Hematopoietic multipotent progenitor cell (in vitro differentiated cells): ENCODE results near the gene MPC1. TPM values are rescaled to one million over a fixed set of nuclear protein-coding genes. Genes with fewer than 3 reads are reported as not detected.
A peak's percentile ranks its signal among the peaks of the same experiment; 100 is the strongest.
"Not testable (repeated sequence)": the region's sequence is repeated elsewhere in the genome, so short reads cannot be mapped to it uniquely, and the experiment has no call there.

Source experiments
- DNase-seq, 3 donors: peaks; one replicate each; pipeline ENCODE4 v3.0.0-alpha.2; 2011 to 2015; ENCODE audit warnings: low read depth in 2 of 3, low spot score in 2 of 3
- total RNA-seq: library from RNA; depleted of rRNA; stranded (reverse); fragments of >200 nt; gene quantifications from one replicate; pipeline ENCODE4 v1.2.3, GENCODE V29; 2012

Gene MPC1
- total RNA-seq, 1 donor, result 14.3 TPM

DNA sequence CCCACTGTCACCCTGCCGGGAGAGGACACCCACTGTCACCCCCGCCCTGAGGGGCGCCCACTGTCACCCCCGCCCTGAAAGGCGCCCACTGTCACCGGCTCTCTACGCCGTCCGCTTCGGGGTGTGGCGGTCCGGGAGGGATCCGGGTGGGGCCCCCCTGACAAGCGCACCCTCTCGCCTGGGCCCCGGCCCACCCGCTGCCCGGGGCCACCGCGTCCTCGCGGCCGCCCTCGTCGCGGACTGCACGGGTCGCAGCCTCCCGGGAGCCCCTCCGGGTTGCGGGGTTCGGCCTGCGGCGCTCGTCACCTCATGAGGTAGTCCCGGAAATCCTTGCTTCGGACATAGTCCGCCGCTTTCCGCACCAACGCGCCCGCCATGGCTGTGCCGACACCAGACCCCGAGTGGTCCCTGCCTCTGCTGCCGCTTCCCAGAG, 224 bp downstream of the MPC1 start:
- no peak for DNase-seq

DNA sequence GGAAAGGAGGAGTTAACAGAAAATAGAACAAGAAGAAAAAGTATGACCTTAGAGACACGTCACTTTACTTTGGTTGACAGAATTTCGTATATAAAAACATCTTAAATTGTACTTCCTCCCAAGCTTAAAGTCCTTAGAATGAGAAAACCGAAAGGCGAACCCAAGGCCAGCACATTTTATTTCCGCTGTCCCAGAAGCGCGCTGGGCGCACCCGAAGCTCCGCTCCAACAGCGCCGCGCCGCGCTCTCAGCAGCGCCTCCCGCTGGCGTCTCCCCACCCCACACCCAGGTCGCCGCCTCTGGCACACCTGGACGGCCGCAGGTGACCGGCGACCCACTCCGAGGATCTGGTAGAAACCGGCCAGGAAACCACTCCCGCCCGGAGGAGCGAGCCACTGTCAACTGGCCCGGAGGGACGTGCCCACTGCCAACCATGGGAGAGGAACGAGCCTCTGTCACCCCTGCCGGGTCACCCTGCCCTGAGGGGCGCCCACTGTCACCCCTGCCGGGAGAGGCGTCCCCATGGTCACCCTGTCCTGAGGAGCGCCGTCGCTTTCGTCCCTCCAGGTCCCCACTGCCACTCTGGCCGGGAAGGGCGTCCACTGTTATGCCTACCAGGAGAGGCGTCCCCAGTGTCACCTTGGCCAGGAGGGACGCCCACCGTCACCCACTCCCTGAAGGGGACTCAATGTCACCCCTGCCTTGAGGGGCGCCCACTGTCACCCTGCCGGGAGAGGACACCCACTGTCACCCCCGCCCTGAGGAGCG, 824 bp downstream of the MPC1 start:
- peak; percentile 47 to 72 (median 63) for DNase-seq

DNA sequence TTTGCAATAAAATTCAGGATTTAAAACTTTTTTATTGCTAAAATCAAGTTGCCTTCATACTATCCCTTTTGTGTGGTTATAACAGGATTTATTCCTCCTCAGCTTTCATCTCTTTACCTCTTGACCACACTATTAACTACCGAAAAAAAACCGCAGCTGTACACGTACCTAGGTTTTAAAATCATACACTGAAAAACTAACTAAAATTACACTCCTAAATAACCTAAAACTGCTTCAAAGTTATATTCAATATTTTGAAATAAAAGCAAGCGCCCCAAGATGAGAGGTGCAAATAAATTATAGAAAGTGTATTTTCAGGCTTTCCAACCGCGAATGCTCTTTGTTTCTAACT, 1.4 kb downstream of the MPC1 start:
- no peak for DNase-seq

DNA sequence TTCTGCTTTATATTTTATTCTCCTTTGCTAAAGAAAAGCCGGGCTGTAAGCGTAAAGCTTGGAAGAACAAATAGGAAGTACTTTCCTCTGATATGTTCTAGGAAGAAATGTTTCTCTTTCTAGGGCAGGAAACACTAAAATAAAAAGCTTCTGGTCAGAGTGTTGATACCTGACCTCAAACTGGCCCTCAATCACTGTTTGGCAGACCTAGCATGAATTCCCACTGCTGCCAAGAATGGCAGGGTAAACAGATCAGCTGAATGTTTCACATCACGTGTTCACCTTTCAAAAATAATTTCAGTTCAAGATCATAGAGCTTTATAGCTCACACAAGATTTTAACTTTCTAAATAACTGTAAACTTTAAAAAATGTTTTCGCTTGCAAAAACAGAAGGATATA, 2.9 kb downstream of the MPC1 start:
- DNase-seq, result no peak

DNA sequence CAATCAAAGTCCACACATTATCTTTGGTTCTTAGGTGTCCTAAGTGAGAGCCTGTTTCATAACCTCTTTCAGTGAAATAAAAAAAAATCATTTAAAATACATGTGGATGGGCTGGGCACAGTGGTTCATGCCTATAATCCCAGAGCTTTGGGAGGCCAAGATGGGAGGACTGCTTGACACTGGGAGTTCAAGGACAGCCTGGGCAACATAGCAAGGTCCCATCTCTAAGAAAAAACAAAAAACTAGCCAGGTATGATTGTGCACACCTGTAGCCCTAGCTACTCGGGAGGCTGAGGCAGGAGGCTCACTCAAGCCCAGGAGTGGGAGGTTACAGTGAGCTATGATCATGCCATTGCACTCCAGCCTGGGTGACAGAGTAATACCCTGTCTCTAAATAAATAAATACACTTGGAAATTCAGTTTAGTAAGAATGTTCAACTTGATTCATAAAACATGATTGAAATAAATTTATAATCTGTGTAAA, 3.6 kb downstream of the MPC1 start:
- DNase-seq, result no peak

DNA sequence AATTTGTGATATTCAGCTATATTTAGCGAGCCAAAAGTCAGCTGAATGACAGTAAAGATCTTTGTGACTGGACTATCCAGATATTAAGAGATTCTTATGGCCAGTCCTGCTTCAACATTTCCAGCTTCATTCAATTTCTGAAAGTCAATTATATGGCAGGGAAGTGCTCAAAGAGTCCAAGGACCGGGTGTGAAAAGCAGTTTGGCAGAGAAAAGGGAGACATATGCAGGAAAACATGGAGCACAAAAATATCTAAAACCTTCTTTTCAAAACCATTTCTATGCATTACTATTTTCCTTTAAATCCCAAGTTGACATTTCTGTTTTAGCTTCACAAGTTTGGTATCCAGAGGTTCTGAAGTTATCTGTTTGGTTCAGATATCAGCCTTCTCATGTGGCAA, 5.0 kb downstream of the MPC1 start:
- DNase-seq, result no peak

DNA sequence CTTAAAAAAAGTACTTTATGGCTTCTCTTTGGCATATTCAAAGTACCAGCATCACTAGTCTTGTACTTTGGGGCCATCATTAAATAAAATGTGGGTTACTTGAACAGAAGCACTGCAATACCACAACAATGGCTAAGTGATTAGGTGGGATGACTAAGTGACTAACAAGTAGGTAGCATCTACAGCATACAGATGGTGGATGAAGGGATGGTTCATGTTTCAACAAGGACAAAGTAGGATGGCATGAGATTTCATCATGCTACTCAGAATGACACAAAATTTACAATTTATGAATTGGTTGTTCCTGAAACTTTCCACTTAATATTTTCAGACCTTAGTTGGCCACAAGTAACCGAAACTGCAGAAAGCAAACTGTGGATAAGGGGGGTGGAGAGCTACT, 7.7 kb downstream of the MPC1 start:
- no peak for DNase-seq

DNA sequence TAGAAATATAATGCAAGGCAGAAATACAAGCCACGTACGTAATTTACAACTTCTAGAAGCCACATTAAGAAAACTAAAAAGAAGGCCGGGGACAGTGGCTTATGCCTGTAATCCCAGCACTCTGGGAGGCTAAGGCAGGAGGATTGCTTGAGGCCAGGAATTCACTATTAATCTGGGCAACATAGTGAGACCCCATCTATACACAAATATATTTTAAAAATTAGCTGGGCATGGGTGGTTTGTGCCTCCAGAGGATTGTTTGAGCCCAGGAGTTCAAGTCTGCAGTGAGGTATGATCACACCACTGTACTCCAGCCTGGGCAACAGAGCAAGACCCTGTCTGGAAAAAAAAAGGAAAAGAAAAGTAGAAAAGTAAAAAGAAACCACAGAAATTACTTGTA, 12.3 kb downstream of the MPC1 start:
- no peak for DNase-seq

DNA sequence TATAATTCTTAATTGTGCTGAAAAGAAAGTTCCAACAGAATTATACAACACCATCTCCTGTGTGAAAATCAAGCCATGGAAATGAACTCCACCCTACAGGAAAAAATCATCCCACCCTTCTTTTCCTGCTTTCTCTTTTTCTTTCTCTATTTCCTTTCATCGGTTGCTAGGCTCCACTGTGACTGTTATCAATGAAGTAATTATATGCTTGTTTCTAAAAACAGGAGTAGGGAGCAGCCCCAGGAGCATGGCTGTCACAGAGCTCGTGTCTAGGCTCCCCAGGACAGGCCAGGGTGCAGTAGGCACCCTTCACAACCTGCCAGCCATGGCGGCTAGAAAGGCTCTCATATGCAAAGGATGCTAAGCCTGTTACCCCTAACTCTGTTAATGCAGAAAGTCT, 13.0 kb downstream of the MPC1 start:
- no peak for DNase-seq

DNA sequence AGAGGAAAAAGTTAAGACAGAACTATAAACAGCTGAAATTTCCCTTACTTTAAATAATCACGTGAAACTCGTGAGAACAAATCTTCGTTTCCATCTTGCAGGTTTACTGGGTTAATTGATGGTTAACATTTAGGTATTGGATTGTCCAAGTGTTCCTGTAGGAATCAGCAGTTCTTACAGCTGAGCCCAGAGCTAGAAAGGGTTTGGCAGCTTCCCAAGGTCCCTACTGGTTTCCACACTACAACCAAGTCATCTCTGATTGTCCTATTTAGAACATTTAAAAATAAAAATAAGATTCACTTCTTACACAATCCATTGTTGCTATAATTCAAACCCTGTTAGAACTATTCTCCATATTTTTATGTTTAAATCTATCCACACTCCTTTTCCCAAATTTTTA, 15.8 kb downstream of the MPC1 start:
- DNase-seq, result no peak

DNA sequence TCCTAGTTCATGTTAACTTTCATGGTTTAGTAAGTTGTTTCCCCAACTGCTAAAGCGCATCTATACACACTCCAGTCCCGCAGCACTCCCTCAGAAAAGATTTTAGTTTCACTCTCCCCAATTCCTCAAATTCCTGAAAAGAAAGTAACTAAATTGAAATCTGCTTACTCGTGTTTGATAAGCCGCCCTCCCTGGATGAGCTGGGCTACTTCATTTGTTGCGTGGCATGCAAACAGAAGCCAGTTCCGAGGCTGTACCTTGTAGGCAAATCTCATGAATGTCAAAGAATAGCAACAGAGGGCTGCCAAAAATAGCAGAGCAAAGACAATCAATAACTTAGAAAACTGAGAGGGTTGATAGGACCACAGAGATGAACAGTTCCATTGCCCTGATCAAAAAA, 16.9 kb downstream of the MPC1 start:
- DNase-seq, result no peak

DNA sequence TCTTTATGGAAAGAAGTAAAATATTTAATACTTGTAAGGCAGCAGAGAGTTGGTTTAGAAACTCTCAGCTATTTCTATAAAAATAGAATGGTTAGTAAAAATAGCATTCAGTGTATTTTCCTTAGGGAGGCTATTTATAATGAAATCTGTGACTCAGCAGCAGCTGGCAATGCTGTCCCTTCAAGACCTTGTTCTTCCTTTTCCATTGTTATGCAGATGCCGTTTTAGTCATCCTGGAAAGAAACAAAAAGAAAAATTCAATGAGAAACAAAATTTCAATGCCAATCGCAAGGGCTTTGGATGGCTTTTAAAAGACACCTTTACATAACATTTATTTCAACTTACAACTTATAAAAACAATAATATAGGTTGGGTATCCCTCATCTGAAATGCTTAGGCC, 17.5 kb downstream of the MPC1 start:
- DNase-seq, result no peak

DNA sequence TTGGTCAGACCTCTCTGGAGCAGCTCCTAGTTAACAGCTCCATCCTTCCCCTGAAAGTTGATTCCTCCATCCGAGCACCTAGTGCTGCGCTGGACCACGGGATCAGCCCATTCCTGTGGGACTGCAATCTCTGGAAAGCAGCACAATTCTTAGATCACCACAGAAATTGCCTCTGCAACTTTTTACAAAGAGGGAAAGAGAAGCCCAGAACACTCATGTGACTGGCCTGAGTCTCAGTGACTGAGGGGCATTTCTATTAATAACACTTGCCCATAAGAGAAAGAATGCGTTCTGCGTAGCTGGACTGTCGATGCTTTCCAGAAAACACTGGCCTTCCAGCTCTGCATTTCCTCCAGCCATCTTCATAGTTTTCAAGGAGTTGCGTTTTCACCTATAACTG, 18.3 kb downstream of the MPC1 start:
- no peak for DNase-seq

DNA sequence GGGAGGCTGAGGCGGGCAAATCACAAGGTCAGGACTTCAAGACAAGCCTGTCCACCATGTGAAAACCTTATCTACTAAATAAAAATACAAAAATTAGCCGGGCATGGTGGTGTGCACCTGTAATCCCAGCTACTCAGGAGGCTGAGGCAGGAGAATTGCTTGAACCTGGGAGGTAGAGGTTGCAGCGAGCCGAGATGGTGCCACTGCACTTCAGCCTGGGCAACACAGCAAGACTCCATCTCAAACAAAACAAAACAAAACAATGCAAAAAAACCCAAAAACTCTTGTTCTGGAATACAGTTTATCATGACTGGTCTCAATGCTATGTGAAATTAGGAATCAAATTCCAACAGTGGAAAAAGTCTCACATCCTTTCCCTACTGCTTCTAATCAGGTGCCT, 20.3 kb downstream of the MPC1 start:
- not testable (repeated sequence) for DNase-seq

DNA sequence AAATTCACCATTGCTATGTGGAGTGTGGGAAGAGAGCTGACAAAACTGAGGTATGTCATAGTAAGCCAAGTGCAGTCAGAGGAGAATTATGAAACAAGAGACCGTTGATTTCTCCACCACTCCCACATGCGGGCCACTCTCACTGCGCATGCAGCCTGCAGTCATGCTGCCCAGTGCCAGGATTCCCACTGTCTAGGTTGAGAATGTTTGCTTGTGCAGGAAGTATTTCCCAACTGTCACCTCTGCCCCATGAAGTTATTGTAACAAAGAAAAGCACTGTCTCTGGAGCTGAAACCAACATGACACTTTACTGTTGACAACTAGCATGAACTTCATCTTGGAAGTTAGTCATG, 21.7 kb downstream of the MPC1 start:
- no peak for DNase-seq

DNA sequence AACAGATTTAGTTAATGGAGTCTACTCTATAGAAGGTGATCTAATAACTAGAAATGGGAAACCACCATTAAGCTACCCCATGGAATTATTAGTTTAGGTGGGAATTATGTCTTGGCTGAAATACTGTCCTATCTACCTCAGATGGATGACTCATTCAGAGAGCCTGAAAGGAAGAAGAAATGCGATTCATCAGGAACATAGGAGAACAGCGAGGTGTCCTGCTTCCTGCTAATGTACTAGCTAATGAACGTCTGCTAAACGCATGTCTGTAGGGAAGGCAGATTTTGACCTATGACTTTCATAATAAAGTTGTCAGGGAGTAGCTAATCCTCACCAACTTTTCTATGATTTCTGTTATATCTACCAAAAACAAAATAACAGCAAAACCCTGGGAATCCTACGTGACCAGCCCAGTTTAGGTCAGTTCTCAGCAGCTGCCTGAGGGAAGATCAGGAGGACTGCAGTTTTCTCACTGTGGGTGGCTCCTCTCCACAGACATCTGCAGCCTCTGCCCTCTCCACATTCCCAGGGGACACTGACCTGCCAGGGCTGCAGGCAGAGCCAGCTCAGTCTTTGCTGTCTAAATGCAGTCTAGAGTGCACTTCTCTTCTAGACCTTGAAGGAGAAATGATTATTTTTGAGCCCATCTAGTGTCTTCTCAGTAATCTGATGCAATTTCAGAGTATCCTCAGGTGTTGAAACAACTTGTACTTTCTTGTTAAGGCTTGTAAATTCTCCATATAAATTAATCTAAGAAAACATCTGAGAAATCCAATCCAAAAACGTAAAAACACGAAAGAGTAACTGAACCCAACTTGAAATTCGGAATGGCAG, 22.3 kb downstream of the MPC1 start:
- DNase-seq, result no peak

DNA sequence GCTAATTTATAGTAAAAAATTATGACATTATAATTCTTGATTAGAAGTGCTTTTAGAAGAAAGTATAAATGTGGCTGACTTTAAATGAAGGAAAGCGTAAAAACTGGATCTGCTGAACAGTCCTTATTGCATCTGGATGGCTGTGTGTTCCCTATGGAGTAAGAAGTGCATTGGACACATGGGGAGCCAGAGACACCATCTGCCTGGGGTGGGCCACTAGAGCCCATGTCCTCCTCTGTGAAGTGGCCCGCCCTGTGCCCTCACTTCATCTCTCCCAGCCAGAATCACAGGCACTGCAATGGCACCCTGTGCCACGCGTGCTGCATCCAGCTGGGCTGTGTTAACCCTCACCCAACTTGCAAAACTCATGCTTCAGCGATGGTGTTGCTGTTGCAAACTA, 27.2 kb downstream of the MPC1 start:
- DNase-seq, result no peak

DNA sequence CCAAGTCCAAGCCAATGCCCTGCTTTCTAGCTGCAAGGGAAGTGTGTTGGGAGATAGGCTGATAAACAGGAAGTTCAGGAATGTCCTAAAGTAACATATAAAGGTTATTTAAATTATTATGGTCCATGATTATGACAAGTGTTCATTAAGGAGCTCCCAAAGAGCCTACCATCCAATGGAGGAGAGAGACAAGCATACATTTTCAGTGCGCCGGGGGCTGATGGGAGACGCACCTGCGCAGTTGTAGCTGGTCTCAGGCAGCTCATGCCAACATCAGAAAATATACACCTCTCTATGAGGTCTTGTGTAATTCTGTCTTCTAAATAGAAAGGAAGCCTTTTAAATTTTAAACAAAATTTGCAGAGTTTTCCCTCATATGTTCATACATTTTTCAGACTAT, 27.8 kb downstream of the MPC1 start:
- no peak for DNase-seq

DNA sequence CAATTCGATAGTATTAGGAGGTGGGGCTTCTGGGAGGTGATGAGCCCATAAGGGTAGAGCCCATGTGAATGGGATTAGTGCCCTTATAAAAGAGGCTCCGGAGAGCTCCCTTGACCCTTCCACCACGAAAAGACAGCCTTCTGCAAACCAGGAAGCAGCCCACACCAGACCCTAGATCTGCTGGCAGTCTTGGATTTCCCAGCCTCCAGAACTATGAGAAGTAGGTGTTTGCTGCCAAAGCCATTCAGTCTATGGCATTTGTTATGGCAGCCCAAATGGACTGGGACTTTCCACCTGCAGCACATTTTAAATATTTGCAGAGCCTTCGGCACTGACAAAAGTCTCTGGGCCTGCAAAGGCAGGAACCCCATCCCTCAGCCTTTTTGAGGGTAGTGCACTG, 28.6 kb downstream of the MPC1 start:
- no peak for DNase-seq

DNA sequence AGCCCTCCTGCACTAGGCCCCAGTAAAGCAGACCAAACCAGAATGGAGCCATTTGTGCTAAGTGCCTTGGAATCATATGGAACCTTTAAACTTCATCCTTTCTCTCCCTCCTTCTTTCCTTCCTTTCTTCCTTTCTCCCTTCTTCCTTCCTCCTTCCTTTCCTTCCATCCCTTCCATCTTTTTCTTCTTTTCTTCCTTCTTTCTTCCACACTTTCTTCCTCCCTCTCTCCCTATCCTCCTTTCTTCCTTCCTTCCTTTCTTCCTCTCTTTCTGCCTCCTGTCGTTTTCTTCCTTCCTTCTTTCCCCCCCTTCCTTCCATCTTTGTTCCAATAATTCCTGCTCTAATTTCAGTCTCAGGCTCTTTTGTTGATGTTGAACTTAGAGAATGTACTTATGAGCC, 29.2 kb downstream of the MPC1 start:
- no peak for DNase-seq

DNA sequence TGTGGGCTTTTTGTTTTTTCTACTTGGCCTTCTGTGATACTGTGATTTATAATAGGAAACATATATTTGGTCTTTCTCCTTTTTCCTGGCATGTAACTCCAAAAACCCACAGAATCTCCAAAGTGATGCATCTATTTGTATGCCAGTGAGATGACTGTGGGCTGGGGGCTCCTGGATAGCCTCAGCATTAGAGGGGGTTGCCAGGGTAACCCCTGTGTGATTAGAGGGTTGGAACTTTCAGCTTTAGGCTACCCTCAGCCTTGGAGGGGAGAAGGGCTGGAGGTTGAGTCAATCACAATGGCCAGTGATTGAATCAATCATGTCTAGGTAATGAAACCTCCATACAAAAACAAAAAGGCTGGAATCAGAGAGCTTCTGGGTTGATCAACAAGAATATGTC, 29.8 kb downstream of the MPC1 start:
- DNase-seq, result no peak

DNA sequence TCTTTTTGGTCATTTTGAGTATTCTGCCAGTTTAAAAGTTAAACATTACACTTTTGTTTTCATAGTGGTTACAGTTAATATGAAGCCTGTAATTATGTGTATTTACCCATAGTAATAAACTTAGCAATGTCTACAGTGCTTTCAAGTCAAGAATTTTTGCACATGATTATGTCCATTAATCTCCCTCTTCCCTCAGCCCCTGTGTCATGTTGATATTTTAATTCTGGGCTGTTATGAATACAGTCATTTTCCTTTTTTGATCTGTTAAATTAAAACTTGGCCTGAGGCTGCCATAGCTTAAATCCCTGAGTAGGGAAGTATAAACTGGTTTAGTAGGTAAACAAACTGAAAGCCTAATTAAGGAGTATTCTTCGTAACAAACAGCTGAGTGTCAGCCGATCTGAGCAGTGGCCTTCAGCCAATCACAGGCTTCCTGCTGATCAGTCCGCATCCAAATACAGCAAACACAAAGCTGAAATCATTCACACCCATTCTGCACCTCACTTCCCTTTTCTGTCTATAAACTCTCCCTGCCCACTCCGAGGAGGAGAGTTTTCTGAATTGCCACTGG, 30.9 kb downstream of the MPC1 start:
- DNase-seq, result peak in 2 of 3 donors; percentile 51 to 62
